ENCODE data around the gene ANO5. TPM values are rescaled to one million over a fixed set of nuclear protein-coding genes. Genes with fewer than 3 reads are reported as not detected.

Gene ANO5
- total and polyA plus RNA-seq, 4 experiments from 2014 or later = 0.09 TPM; not detected in 3

- H3K4me3 Mint-ChIP-seq = no peak overlapping the region
- DNase-seq = no peak
- POLR2A ChIA-PET (ENCODE audit: partially characterized antibody) = no interaction called here
- intact Hi-C loops (cut with micrococcal nuclease) = no loop called here
- H3K4me1 Mint-ChIP-seq = no peaks in the 10 kb centered on the region
- Histone ChIP-seq H3K27ac (ENCODE audit: low read depth, low read length) (no peak overlapping the region), H3K4me3 (ENCODE audit: low read length in 2 of 2) (no peak overlapping the region), H3K4me1 (ENCODE audit: insufficient read depth, low read length) (no peaks in the 10 kb centered on the region), H3K9me3 (ENCODE audit: control insufficient read depth in 1 of 2, low read length in 2 of 2) (no peaks in the 10 kb centered on the region), H3K27me3 (ENCODE audit: insufficient read depth, low read length) (no peaks in the 10 kb centered on the region), H3K36me3 (ENCODE audit: insufficient read depth, low read length) (no peaks in the 10 kb centered on the region)
- CTCF ChIA-PET (ENCODE audit: partially characterized antibody) = no interaction called here
- H3K27ac Mint-ChIP-seq = no peak overlapping the region
- no peaks in the 10 kb centered on the region for H3K36me3 Mint-ChIP-seq
- no peaks in the 10 kb centered on the region for H3K27me3 Mint-ChIP-seq
- H3K9me3 Mint-ChIP-seq = peaks cover 0 to 3% (median 0%) of the 10 kb centered on the region in 8 donors
Observed at GRCh38 chr11:22203281-22203680, 10.4 kb downstream of the ANO5 start.

- CTCF ChIA-PET (ENCODE audit: partially characterized antibody) = no interaction called here
- no peak for DNase-seq
Observed at GRCh38 chr11:22207162-22207561, 14.3 kb downstream of the ANO5 start.

GRCh38 chr11:22208151-22208858 is 15.4 kb downstream of the ANO5 start:
- Mint-ChIP-seq H3K9me3 (no peaks in the 10 kb centered on the region), H3K36me3 (no peaks in the 10 kb centered on the region), H3K27ac (no peak overlapping the region), H3K4me3 (no peak overlapping the region), H3K27me3 (no peaks in the 10 kb centered on the region), H3K4me1 (no peaks in the 10 kb centered on the region)
- Histone ChIP-seq H3K4me3 (ENCODE audit: low read length in 2 of 2) (no peak overlapping the region), H3K27me3 (ENCODE audit: insufficient read depth, low read length) (no peaks in the 10 kb centered on the region), H3K27ac (ENCODE audit: low read depth, low read length) (no peak overlapping the region), H3K4me1 (ENCODE audit: insufficient read depth, low read length) (no peaks in the 10 kb centered on the region), H3K36me3 (ENCODE audit: insufficient read depth, low read length) (no peaks in the 10 kb centered on the region), H3K9me3 (ENCODE audit: control insufficient read depth in 1 of 2, low read length in 2 of 2) (no peaks in the 10 kb centered on the region)
- DNase-seq = no peak
- ChIA-PET CTCF (ENCODE audit: partially characterized antibody) (no interaction called here), POLR2A (ENCODE audit: partially characterized antibody) (no interaction called here)
- intact Hi-C loops (cut with micrococcal nuclease) = no loop called here

More at GRCh38 chr11:22207162-22207561, 14.3 kb downstream of the ANO5 start:
- Mint-ChIP-seq H3K4me1 (no peaks in the 10 kb centered on the region), H3K36me3 (no peaks in the 10 kb centered on the region), H3K27ac (no peak overlapping the region), H3K9me3 (no peaks in the 10 kb centered on the region), H3K4me3 (no peak overlapping the region), H3K27me3 (no peaks in the 10 kb centered on the region)
- H3K4me3 ChIP-seq (ENCODE audit: low read length in 2 of 2) = no peak overlapping the region
- no peaks in the 10 kb centered on the region for H3K36me3 ChIP-seq (ENCODE audit: insufficient read depth, low read length)
- no peaks in the 10 kb centered on the region for H3K4me1 ChIP-seq (ENCODE audit: insufficient read depth, low read length)
- no peak overlapping the region for H3K27ac ChIP-seq (ENCODE audit: low read depth, low read length)
- POLR2A ChIA-PET (ENCODE audit: partially characterized antibody) = no interaction called here
- no peaks in the 10 kb centered on the region for H3K9me3 ChIP-seq (ENCODE audit: control insufficient read depth in 1 of 2, low read length in 2 of 2)
- intact Hi-C loops (cut with micrococcal nuclease) = no loop called here
- H3K27me3 ChIP-seq (ENCODE audit: insufficient read depth, low read length) = no peaks in the 10 kb centered on the region

- Histone ChIP-seq H3K4me1 (ENCODE audit: insufficient read depth, low read length) (no peaks in the 10 kb centered on the region), H3K27me3 (ENCODE audit: insufficient read depth, low read length) (no peaks in the 10 kb centered on the region), H3K36me3 (ENCODE audit: insufficient read depth, low read length) (no peaks in the 10 kb centered on the region), H3K4me3 (ENCODE audit: low read length in 2 of 2) (no peak overlapping the region), H3K9me3 (ENCODE audit: control insufficient read depth in 1 of 2, low read length in 2 of 2) (no peaks in the 10 kb centered on the region), H3K27ac (ENCODE audit: low read depth, low read length) (no peak overlapping the region)
- Mint-ChIP-seq H3K9me3 (peaks cover 0 to 3% (median 0%) of the 10 kb centered on the region in 8 donors), H3K4me1 (no peaks in the 10 kb centered on the region), H3K4me3 (no peak overlapping the region), H3K36me3 (no peaks in the 10 kb centered on the region), H3K27ac (no peak overlapping the region), H3K27me3 (no peaks in the 10 kb centered on the region)
- ChIA-PET POLR2A (ENCODE audit: partially characterized antibody) (no interaction called here), CTCF (ENCODE audit: partially characterized antibody) (no interaction called here)
- intact Hi-C loops (cut with micrococcal nuclease) = no loop called here
- no peak for DNase-seq
Observed at GRCh38 chr11:22216940-22217339, 24.1 kb downstream of the ANO5 start.

- no peak for DNase-seq
- no peaks in the 10 kb centered on the region for H3K36me3 Mint-ChIP-seq
- no peak overlapping the region for H3K27ac Mint-ChIP-seq
- H3K27me3 ChIP-seq (ENCODE audit: insufficient read depth, low read length) = no peaks in the 10 kb centered on the region
- H3K4me1 ChIP-seq (ENCODE audit: insufficient read depth, low read length) = no peaks in the 10 kb centered on the region
- no peak overlapping the region for H3K4me3 ChIP-seq (ENCODE audit: low read length in 2 of 2)
- no peaks in the 10 kb centered on the region for H3K36me3 ChIP-seq (ENCODE audit: insufficient read depth, low read length)
- no peak overlapping the region for H3K4me3 Mint-ChIP-seq
- H3K27ac ChIP-seq (ENCODE audit: low read depth, low read length) = no peak overlapping the region
- no peaks in the 10 kb centered on the region for H3K9me3 ChIP-seq (ENCODE audit: control insufficient read depth in 1 of 2, low read length in 2 of 2)
- no peaks in the 10 kb centered on the region for H3K4me1 Mint-ChIP-seq
- ChIA-PET CTCF (ENCODE audit: partially characterized antibody) (no interaction called here), POLR2A (ENCODE audit: partially characterized antibody) (no interaction called here)
- no peaks in the 10 kb centered on the region for H3K27me3 Mint-ChIP-seq
- peaks cover 0 to 4% (median 0%) of the 10 kb centered on the region in 8 donors for H3K9me3 Mint-ChIP-seq
- intact Hi-C loops (cut with micrococcal nuclease) = no loop called here
Observed at GRCh38 chr11:22221143-22221542, 28.3 kb downstream of the ANO5 start.

GRCh38 chr11:22225190-22225589 is 32.3 kb downstream of the ANO5 start:
- no peak overlapping the region for H3K27ac ChIP-seq (ENCODE audit: low read depth, low read length)
- no peak overlapping the region for H3K4me3 ChIP-seq (ENCODE audit: low read length in 2 of 2)
- Mint-ChIP-seq H3K4me3 (no peak overlapping the region), H3K36me3 (no peaks in the 10 kb centered on the region), H3K9me3 (peaks cover 0 to 2% (median 0%) of the 10 kb centered on the region in 8 donors), H3K4me1 (no peaks in the 10 kb centered on the region), H3K27me3 (no peaks in the 10 kb centered on the region), H3K27ac (no peak overlapping the region)
- H3K36me3 ChIP-seq (ENCODE audit: insufficient read depth, low read length) = no peaks in the 10 kb centered on the region
- POLR2A ChIA-PET (ENCODE audit: partially characterized antibody) = no interaction called here
- no peaks in the 10 kb centered on the region for H3K27me3 ChIP-seq (ENCODE audit: insufficient read depth, low read length)
- H3K4me1 ChIP-seq (ENCODE audit: insufficient read depth, low read length) = no peaks in the 10 kb centered on the region
- CTCF ChIA-PET (ENCODE audit: partially characterized antibody) = no interaction called here
- intact Hi-C loops (cut with micrococcal nuclease) = no loop called here
- no peak for DNase-seq
- no peaks in the 10 kb centered on the region for H3K9me3 ChIP-seq (ENCODE audit: control insufficient read depth in 1 of 2, low read length in 2 of 2)

- H3K27ac Mint-ChIP-seq = no peak overlapping the region
- Histone ChIP-seq H3K27me3 (ENCODE audit: insufficient read depth, low read length) (no peaks in the 10 kb centered on the region), H3K4me3 (ENCODE audit: low read length in 2 of 2) (no peak overlapping the region), H3K9me3 (ENCODE audit: control insufficient read depth in 1 of 2, low read length in 2 of 2) (no peaks in the 10 kb centered on the region), H3K36me3 (ENCODE audit: insufficient read depth, low read length) (no peaks in the 10 kb centered on the region), H3K27ac (ENCODE audit: low read depth, low read length) (no peak overlapping the region), H3K4me1 (ENCODE audit: insufficient read depth, low read length) (no peaks in the 10 kb centered on the region)
- H3K4me1 Mint-ChIP-seq = no peaks in the 10 kb centered on the region
- DNase-seq = no peak
- POLR2A ChIA-PET (ENCODE audit: partially characterized antibody) = no interaction called here
- no peaks in the 10 kb centered on the region for H3K9me3 Mint-ChIP-seq
- intact Hi-C loops (cut with micrococcal nuclease) = no loop called here
- no peaks in the 10 kb centered on the region for H3K27me3 Mint-ChIP-seq
- no peaks in the 10 kb centered on the region for H3K36me3 Mint-ChIP-seq
- no peak overlapping the region for H3K4me3 Mint-ChIP-seq
- CTCF ChIA-PET (ENCODE audit: partially characterized antibody) = interaction anchor here (2.6 kb wide), 1 partner anchor 9 kb away, joined by 6 read pairs; no protein-coding TSS in a partner anchor
Observed at GRCh38 chr11:22234743-22235142, 41.9 kb downstream of the ANO5 start.

Data from CD4-positive, alpha-beta memory T cell (primary cell).